Endodermal cell (in vitro differentiated cells): ENCODE data around the gene EID2B. TPM values are rescaled to one million over a fixed set of nuclear protein-coding genes. Genes with fewer than 3 reads are reported as not detected.

Experiments
- DNase-seq: peaks from one replicate; pipeline ENCODE4 v3.0.0-alpha.2; 2017
- H3K27ac ChIP-seq: 2 replicates; pipeline ENCODE4 v1.5.1; 2013; ENCODE audit warnings: mild to moderate bottlenecking, low read depth, low read length, moderate library complexity
- H3K27me3 ChIP-seq: 2 replicates; pipeline ENCODE4 v1.6.1; 2013; ENCODE audit warnings: mild to moderate bottlenecking, low read length, moderate library complexity; ENCODE audit not compliant: insufficient read depth, control insufficient read depth, poor library complexity, severe bottlenecking
- H3K36me3 ChIP-seq: 2 replicates; pipeline ENCODE4 v1.7.0; 2013; ENCODE audit warnings: mild to moderate bottlenecking, low read length, moderate library complexity; ENCODE audit not compliant: control insufficient read depth, insufficient read depth
- H3K4me1 ChIP-seq: one replicate; pipeline ENCODE4 v1.7.0; 2013; ENCODE audit warnings: low read length; ENCODE audit not compliant: control insufficient read depth, insufficient read depth
- H3K4me3 ChIP-seq: 2 replicates; pipeline ENCODE4 v1.5.1; 2013; ENCODE audit warnings: mild to moderate bottlenecking, low read length, moderate library complexity
- H3K9ac ChIP-seq: 2 replicates; pipeline ENCODE4 v1.6.1; 2013; ENCODE audit warnings: mild to moderate bottlenecking, low read length, moderate library complexity; ENCODE audit not compliant: poor library complexity, severe bottlenecking; ENCODE audit errors: extremely low read depth
- H3K9me3 ChIP-seq: 2 replicates; pipeline ENCODE4 v1.6.1; 2013; ENCODE audit warnings: mild to moderate bottlenecking, low read length, moderate library complexity; ENCODE audit not compliant: control insufficient read depth
- H3K27ac Mint-ChIP-seq: 2 replicates; pipeline ENCODE4 v1.8.0; 2020; ENCODE audit warnings: mixed read lengths
- H3K27me3 Mint-ChIP-seq: 2 replicates; pipeline ENCODE4 v1.8.0; 2021; ENCODE audit warnings: mild to moderate bottlenecking, mixed read lengths; ENCODE audit not compliant: insufficient read depth
- H3K36me3 Mint-ChIP-seq: 2 replicates; pipeline ENCODE4 v1.8.0; 2020; ENCODE audit warnings: low read depth, mixed read lengths
- H3K4me1 Mint-ChIP-seq: 2 replicates; pipeline ENCODE4 v1.8.0; 2020; ENCODE audit warnings: mixed read lengths
- H3K4me3 Mint-ChIP-seq: 2 replicates; pipeline ENCODE4 v1.8.0; 2020; ENCODE audit warnings: mild to moderate bottlenecking, moderate library complexity, mixed read lengths
- H3K9me3 Mint-ChIP-seq: 2 replicates; pipeline ENCODE4 v1.8.0; 2020; ENCODE audit warnings: mild to moderate bottlenecking, mixed read lengths
- CTCF ChIP-seq: fragments of 200-600 bp; sonication (generic); conservative IDR thresholded peaks from 2 replicates; pipeline ENCODE4 v1.5.0; 2021; ENCODE audit warnings: antibody characterized with exemption, mild to moderate bottlenecking
- WGBS, 2 experiments: methylation state at CpG; one replicate each; pipeline versions ENCODE4 v1.1.5 to v1.1.7; 2013; ENCODE audit warnings: missing lambda C conversion rate in 2 of 2, mixed read lengths in 1 of 2; ENCODE audit not compliant: insufficient coverage in 1 of 2, insufficient read length in 1 of 2; 5-methylcytosine and 5-hydroxymethylcytosine counted together
- total RNA-seq, 2 donors: library from RNA; stranded (reverse); fragmentation: NEBNext Ultra II Directional in 1 of 2; extraction: Animal tissue kit (Norgen Biotek cat#: 25700) in 1 of 2; gene quantifications; 2 replicates in 1 of 2; 3 replicates in 1 of 2; pipeline ENCODE4 v1.2.1, GENCODE V29; 2021

EID2B gene
- total RNA-seq, 2 donors from 2014 or later = 1.2 to 3.8 TPM

GRCh38 chr19:39494661-39495060, 38.0 kb downstream of the EID2B start:
- Histone ChIP-seq H3K27me3 (peaks cover 18% of the 10 kb centered on the region), H3K27ac (no peak overlapping the region), H3K9ac (no peak overlapping the region), H3K9me3 (no peaks in the 10 kb centered on the region), H3K36me3 (peaks cover 21% of the 10 kb centered on the region), H3K4me3 (no peak overlapping the region), H3K4me1 (no peaks in the 10 kb centered on the region)
- Mint-ChIP-seq H3K27me3 (peaks cover 18% of the 10 kb centered on the region), H3K9me3 (no peaks in the 10 kb centered on the region), H3K36me3 (peaks cover 12% of the 10 kb centered on the region), H3K4me3 (no peak overlapping the region), H3K27ac (peak overlapping the region; percentile 1), H3K4me1 (peaks cover 9% of the 10 kb centered on the region)
- WGBS, 2 experiments = 95 to 96% methylated on average over 3 to 5 of the region's 5 CpGs
- TF ChIP-seq CTCF = no peak
- no peak for DNase-seq

GRCh38 chr19:39492788-39493187, 39.9 kb downstream of the EID2B start:
- Histone ChIP-seq H3K4me1 (no peaks in the 10 kb centered on the region), H3K4me3 (no peak overlapping the region), H3K9me3 (no peaks in the 10 kb centered on the region), H3K9ac (no peak overlapping the region), H3K27me3 (no peaks in the 10 kb centered on the region), H3K27ac (no peak overlapping the region), H3K36me3 (peaks cover 38% of the 10 kb centered on the region)
- no peaks in the 10 kb centered on the region for H3K9me3 Mint-ChIP-seq
- no peak overlapping the region for H3K4me3 Mint-ChIP-seq
- no peaks in the 10 kb centered on the region for H3K4me1 Mint-ChIP-seq
- peaks cover 29% of the 10 kb centered on the region for H3K36me3 Mint-ChIP-seq
- H3K27me3 Mint-ChIP-seq = no peaks in the 10 kb centered on the region
- H3K27ac Mint-ChIP-seq = no peak overlapping the region
- no peak for DNase-seq
- WGBS, 2 experiments = 86% methylated on average over 1 of the region's 3 CpGs; no CpG with 5 or more reads in 1 of the 2 experiments
- no peak for TF ChIP-seq CTCF

GRCh38 chr19:39492225-39492624, 40.4 kb downstream of the EID2B start:
- WGBS, 2 experiments = 96 to 98% methylated on average over 5 to 6 of the region's 6 CpGs
- Mint-ChIP-seq H3K9me3 (no peaks in the 10 kb centered on the region), H3K36me3 (peaks cover 30% of the 10 kb centered on the region), H3K4me1 (no peaks in the 10 kb centered on the region), H3K4me3 (no peak overlapping the region), H3K27ac (no peak overlapping the region), H3K27me3 (no peaks in the 10 kb centered on the region)
- H3K9ac ChIP-seq = no peak overlapping the region
- H3K4me1 ChIP-seq = no peaks in the 10 kb centered on the region
- no peak overlapping the region for H3K4me3 ChIP-seq
- no peak overlapping the region for H3K27ac ChIP-seq
- no peak for DNase-seq
- TF ChIP-seq CTCF = no peak
- peaks cover 39% of the 10 kb centered on the region for H3K36me3 ChIP-seq
- no peaks in the 10 kb centered on the region for H3K9me3 ChIP-seq
- H3K27me3 ChIP-seq = no peaks in the 10 kb centered on the region
